Stimulated activated CD8-positive, alpha-beta memory T cell treated with anti-CD3 and anti-CD28 coated beads, Interleukin-15, amount 100 ng/mL, for 1 hour (primary cell): ENCODE results near the gene MERTK.
"Not testable (repeated sequence)": the region's sequence is repeated elsewhere in the genome, so short reads cannot be mapped to it uniquely, and the experiment has no call there.

ENCODE experiments used
- DNase-seq: peaks from one replicate; pipeline ENCODE4 v3.0.0-alpha.2; 2020; ENCODE audit warnings: low read depth

The MERTK gene

DNA sequence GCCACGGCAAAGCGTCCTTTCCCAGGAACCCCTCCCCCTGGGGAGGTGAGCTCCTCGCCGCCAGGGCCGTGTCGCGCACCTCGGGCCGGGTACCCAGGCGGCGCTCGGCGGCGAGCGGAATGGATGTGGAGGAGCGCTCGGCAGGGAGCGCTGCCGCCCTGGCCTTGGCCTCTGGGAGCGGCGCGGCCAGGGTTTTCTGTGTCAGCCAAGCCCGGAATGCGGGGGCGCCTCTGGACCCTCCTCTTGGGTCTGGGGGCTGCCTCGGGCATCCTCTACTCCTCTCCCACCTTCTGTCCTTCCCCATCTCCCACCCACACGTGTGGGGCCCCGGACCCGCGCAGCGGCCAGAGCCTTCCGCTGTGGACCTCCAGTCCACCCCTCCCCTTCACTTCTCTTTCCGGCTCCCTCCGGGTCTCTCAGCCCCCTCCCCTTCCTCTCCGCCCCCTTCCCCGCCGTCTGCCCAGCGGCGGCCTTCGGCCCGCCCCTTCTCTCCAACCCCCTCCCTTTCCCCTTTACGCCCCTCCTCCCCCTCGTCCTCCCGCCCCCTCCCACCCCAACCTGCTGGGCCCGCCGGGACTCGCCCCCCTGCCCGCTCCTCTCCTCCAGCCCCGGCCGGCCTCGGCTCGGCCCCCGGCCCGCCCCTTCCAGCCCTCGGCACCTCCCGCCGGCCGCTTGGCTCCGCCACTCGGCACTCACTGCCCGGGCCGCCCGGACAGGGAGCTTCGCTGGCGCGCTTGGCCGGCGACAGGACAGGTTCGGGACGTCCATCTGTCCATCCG is at the start of gene MERTK:
MERTK (plus strand) TSS at position 684 of the 779 bp plus-strand sequence. CDS start 129 bp downstream, outside the sequence.
- DNase-seq, result no peak

DNA sequence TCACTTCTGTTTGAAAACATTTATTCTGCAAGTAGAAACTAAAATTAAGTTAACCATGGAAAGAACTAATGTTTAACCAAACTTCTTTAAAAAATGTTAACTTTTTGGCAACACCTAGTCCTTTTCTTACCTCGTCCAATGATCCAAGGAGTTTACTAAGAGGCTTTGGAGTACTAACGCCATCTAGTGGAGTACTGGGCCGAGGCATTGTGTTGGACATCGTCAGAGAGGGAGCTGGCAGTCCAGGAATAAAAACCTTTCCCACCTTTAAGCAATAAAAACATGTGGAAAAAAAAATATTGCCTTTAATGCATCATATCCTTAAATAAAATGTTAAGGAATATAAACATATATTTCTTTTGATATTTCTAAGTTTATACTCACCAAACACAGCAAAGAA is 47.8 kb upstream of the MERTK start:
- DNase-seq, result not testable (repeated sequence)

DNA sequence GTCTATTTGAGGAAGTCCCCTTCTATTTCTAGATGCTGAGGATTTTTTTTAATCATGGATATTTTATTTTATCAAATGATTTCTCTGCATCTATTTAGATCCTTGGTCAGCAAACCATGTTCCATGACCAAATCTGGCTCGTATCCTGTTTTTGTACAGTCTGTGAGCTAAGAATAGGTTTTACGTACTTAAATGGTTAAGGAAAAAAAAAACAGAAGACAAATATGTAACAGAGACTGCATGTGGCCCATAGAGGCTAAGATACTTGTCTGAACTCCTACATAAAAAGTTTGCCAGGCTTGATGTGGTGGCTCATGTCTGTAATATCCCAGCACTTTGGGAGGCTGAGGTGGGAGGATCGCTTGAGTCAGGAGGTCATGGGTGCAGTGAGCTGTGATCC is 45.9 kb upstream of the MERTK start:
- not testable (repeated sequence) for DNase-seq

DNA sequence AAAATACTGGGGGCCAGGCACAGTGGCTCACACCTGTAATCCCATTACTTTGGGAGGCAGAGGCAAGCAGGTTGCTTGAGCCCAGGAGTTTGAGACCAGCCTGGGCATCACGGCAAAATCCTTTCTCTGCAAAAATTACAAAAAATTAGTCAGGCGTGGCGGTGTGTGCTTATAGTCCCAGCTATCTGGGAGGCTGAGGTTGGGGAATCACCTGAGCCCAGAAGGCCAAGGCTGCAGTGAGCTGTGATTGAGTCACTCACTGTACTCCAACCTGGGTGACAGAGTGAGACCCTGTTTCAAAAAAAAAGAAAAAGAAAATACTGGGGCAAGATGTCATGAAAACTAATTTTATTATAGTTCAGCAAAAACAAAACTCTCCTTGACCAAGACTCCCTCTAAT is 38.4 kb upstream of the MERTK start:
- DNase-seq, result not testable (repeated sequence)

DNA sequence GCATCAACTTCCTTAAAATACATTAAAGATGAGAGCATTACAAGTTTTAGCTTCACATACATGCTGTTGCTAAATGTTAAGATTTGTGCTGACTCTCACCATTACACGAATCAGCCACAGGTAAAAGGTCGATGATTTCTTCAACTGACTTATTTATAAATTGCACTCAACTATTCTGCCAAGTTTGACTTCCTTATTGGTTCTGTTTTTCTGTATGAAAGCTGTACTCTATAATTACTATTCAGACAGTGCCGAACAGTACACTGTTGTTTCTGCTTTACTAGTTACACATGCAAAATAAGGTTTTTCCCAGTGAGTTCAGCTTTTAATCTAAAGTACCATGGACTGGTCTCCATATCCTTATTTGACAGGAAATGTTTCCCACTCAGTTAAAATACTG is 33.3 kb upstream of the MERTK start:
- DNase-seq, result not testable (repeated sequence)

DNA sequence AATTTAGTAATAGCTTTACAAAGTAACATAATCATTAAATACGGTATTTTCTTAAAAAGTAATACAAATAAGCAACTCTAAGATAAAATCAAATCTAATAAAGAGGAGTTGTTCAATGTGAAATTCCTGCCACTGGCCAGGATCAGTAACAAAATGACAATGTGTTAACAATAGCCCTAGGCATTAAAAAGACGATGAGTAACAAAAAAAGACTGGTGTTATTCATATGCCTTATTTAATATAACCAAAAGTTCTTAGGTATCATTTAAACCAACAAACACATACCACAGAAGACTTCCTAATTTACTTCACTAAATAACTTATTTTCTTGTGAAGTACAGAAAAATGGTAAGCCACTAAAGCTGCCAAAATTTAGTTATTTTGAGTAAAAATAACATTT is 25.6 kb upstream of the MERTK start:
- not testable (repeated sequence) for DNase-seq

DNA sequence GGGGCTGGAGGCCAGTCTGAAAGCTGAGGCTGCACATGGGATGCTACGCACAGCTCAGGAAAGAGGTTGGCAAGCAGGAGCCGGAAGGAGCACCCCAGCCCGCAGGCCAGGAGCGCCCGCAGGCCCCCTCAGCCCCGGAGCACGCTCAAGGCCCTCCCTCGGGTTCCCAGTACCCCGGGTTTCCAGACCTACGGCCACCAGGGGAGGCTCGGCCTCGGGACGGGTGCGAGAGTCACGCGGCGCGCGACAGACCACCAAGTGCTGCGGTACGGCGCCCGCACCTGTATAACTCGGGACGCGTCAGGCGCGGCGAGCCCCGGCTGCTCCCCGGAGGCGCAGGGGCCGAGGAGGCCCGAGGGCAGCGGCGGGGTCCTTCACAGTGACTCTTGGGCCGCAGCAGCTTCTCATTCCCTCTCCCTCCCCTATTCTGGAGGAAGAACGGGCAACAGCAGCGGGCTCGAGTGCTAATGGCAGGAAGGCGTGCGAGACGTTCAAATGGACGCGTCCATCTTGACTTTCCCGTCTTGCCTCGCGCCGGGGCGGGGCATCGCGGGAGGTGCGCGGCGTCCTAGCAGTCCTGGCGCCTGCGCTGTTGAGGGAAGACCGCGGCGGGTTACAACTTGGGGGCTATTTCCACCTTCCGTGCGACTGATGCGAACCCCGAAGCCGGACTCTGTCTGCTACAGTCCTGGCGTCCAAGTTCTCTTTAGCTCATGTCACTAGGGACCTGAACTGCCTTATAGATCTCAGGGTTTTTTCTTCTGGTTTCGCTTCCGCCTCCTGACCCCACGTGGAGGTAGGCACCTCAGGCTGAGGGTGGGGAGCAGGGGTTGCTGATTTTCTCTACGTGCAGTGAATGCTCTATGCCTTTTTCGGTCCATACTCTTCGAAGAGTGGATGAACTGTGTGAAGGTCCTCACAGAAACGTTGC is 14.5 kb upstream of the MERTK start, which contains the start of gene ANAPC1:
ANAPC1 (minus strand) TSS at position 533 of the 931 bp plus-strand sequence. CDS start 3,368 bp downstream, outside the sequence.
- peak; percentile 64 for DNase-seq

DNA sequence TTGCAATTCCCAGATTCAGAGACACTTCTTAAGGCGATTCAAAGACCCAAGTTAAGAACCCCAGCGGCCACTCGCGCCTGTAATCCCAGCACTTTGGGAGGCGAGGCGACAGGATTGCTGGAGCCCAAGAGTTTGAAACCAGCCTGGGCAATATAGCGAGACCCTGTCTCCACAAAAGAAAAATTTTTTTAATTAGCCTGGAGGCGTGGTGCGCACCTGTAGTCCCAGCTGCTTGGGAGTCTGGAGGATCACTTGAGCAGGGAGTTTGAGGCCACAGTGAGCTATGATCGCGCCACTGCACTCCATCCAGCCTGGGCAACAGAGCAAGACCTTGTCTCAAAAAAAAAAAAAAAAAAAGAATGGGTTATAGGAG is 13.8 kb upstream of the MERTK start:
- DNase-seq, result no peak

DNA sequence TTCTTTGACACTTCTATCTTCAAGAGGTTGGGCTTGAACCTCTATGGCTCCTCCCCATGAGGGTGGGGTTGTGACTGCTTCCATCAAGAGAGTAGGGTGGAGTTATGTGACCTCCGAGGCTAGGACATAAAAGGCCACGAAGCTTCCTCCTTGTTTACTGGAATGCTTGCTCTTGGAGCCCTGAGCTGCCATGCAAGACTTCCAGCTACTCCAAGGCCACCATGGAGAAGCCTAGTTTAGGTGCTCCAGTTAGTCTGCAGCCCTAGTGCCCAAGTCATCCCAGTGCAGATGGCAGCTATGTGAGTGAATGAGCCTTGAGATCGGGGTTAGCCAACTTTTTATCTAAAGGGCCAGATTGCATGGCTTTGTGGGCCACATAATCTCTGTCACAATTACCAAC is 2.4 kb upstream of the MERTK start:
- no peak for DNase-seq

DNA sequence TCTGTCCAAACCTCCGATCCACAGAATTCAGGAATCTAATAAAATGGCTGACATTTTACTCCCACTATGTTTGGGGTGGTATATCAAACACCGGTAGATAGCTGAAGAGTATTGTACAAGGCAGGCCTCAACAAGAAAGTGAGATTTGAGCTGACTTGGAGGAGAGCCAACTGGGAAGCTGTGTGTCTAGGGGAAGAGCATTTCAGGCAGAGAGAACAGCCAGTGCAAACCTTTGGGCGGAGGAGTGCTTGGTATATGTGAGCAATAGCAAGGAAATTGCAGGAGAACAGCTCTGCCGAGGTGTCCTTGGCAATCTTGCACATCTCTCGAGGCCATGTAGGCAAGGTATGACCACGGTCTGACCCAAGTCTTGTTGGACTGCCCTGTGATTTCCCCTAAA is 1.8 kb upstream of the MERTK start:
- DNase-seq, result no peak

DNA sequence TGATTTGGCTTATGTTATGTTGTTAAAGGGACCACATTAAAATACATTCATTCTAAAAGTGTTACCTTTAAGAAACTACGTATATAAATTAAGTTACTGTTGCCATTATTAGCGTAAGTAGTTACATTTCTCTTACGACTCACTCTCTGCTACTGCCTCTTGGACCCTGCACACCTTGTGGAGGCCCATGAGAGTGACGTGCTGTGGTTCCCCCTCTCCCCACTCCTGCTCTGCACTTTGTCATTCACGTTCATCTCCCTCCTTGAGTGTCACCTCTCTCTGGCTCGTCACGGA is 830 bp upstream of the MERTK start:
- DNase-seq, result no peak

DNA sequence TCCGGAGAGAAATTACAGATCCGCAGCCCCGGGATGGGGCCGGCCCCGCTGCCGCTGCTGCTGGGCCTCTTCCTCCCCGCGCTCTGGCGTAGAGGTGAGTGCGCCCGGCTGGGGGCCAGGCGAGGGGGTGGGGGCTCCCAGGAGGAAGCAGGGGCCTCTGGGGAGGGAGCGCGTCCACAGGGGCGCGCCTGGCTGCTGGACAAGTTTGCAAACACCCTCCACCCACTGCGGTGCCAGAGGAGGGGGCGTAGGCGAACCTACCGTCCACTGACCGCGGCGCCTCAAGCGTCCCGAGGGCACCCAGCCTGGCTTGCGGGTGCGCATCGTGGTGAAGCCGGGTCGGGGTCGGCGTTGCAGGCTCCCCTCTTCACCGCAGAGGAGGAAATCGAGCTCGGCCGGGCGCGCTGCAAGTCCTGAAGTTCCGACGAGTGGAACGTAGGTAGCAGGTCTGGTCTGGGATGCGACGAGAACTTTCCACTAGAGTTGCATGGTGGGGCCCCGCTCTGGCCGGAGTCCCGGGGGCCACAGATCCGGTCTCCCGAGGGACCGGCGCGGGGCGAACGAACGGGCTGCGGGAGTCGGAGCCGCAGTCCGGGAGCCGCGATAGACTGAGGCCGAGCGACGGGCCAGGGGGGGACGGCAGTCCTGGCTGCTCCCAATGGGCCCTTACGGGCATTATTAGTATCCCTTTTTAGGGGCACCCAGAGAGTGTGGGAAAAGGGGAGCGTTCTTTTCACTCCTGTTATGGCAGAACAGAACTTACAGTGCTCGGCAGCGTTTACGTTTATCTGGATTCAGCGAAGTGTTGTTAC is 502 bp downstream of the MERTK start:
- no peak for DNase-seq

DNA sequence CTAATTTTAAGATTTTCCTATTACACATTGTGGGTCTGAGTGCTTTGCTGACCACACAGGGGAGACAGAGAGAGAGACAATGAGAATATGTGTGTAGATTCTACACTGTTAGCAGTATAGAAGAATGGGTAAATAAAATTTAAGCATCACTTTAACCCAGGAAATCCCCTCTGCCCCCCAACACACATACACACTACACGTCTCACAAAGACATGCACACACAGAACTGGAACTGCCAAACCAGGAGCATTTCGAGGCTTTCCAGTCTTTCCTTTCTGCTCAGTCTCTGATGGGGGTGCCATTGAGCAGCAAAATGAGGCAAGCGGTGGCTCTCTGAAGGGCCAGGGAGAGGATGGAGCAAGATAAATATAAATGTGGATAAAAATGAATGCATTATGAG is 2.5 kb downstream of the MERTK start:
- DNase-seq, result no peak

DNA sequence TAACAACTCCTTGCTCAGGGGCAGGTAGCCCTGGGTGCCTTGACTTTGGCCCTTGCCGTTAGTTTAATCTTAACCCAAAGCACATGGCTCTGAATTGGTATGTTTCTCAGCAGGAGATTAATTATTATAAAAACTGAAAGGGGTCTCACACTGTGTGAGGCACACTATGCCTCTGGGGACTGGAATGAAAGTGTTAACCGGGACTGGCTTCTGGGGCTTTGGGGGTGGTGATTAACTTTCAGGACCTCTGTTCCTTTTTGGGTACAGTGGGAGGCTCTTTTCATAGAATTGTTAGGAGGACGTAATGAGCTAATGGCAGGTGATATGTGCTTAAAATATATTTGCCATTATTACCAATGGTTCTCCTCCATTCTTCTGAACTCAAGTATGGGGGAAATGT is 5.1 kb downstream of the MERTK start:
- DNase-seq, result no peak

DNA sequence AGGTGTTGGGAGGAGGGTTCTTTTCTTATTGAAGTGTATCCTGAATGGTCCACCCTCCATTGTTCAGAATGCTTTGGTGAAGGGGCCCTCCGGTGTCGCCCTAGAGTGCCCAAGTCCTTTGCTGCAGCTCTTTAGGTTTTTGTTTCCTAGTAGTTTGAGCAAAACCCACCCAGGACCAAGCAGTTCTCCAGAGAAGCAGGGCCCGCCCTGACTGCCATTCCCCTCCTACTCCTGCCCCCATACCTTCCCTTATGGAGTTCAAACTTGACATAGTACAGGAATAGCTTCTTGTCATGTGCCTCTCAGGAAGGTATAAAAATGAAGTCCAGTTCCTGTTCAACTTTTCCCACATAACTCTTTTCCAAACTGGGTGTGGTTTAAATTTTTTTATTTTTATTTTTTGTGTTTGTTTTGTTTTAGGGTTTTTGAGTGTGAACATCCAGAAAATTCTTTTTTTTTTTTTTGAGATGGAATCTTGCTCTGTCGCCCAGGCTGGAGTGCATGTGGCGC is 5.6 kb downstream of the MERTK start:
- DNase-seq, result no peak

DNA sequence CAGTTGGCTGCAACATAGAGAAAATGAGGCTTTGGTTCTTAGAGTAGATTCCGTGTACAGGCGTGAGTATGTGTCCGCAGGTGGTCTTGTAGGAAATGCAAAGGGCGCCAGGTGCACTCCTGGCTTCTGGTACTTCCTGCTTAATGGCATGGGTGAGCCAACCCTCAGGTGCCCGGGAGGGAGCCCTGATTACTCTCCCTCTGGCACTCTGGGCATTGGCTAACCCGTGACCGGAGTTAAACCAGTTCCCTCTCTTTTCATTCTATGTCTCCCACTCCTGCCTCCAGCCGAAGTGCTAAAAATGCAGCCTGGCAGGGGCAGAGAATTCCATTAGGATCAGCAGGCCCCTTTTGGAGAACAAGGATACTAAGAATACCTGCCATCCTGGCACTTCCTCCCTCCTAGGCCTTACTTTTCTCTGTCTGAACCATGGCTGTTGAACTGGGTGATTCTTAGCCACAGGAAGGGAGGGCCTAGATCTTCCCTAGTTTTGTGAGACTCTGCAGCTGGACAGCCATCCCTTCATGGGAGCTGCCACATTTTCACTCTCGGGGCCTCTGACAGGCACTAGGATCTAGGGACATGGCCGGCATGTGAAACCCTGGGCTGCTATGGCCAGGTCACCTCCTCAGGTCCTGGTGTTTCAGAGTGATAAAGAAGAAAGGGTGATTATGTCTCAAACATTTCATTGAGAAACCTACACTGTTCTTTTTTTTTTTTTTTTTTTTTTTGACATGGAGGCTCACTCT is 6.5 kb downstream of the MERTK start:
- DNase-seq, result no peak

DNA sequence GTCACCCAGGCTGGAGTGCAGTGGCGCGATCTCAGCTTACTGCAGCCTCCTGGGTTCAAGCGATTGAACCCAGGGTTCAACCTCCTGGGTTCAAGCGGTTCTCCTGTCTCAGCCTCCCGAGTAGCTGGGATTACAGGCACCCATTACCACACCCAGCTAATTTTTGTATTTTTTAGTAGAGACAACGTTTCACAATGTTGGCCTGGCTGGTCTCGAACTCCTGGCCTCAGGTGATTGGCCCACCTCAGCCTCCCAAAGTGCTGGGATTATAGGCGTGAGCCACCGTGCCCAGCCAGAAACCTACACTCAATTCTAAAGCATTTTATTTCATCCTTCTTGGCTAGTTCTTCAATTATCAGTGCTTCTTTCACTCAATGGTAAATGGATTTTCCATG is 7.1 kb downstream of the MERTK start:
- not testable (repeated sequence) for DNase-seq

DNA sequence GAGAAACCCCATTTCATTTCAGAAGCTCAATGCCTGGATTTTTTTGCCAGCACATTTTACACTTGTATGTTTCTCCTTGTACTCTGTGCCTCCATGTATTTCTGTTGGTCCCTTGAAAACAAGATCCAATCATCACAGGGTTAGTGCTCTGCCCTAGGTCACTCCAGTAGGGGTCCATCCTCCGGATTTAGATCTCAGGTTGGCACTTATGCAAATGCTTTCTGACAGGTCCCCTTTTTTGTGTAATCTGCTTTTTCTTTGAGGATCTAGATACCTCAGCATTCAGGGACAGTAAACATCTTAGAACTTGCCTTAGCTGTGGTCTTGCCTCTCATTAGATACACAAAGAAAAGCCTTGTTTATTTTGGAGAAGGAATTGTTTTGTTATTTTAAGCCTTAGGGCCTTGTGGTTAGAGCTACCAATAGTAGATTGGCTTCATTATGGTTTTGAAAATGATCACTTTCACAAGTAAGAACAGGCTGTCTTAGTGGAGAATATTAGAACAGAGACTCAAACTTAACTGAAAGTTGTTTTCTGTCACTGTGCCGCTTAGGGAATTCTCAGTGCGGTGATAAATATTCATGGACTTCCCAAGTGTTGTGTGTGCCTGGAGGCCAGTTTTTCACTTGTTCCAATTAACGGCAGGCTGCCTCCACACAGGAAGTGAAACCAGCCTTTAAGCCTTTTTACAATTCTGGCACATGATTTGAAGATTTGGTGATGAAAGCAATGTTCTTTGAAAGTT is 7.8 kb downstream of the MERTK start:
- no peak for DNase-seq

DNA sequence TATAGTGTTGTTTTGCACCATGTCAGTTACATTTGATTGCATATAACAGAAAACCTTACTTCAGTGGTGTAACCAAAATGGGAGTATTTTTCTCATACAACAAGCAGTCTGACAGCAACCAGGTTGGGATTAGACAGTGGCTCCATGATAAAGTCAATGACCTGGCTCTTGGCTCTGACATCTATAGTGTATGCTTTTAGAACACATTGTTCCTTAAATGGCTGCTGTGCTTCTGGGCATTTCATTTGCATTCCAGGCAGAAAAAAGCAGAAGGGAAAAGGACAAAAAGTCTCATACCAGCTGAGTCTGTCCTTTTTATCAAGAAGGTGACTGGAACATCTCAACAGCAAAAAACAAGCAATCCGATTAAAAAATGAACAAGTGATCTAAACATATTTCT is 10.2 kb downstream of the MERTK start:
- DNase-seq, result no peak

DNA sequence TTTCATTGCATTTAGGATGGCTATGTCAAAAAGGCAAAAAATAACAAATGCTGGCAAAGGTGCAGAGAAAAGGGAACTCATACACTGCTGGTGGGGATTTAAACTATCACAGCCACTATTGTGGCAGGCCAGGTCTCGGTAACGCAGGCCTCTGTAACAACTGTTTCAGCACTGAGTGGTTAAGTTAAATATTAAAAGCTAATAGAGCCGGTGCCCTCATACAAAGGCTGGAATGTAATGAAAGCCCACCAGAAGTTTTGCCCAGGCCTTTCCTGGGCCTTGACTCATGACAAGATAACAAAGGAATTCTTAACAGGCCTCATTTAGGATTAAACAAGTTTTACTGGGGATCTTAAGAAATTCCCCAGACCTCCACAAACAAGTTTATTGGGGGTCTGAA is 10.7 kb downstream of the MERTK start:
- no peak for DNase-seq

DNA sequence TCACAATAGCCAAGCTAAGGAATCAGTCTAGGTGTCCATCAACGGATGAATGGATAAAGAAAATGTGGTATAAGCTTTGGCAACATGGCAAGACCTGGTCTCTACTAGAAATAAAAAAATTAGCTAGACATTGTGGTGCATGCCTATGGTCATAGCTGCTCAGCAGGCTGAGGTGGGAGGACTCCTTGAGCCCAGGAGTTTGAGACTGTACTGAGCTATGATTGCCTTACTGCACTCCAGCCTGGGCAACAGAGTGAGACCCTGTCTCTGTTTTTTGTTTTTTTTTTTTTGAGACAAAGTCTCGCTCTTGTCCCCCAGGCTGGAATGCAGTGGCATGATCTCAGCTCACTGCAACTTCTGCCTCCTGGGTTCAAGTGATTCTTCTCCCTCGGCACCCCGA is 11.6 kb downstream of the MERTK start:
- DNase-seq, result not testable (repeated sequence)
